Measurements from ENCODE around the gene LRRC27. TPM values are rescaled to one million over a fixed set of nuclear protein-coding genes. Genes with fewer than 3 reads are reported as not detected.
A peak's percentile ranks its signal among the peaks of the same experiment; 100 is the strongest.

LRRC27 gene
- total and polyA plus RNA-seq, 2 of the 4 experiments (the other 2 are of a cell fraction), result 3.8 to 5.3 TPM

GRCh38 chr10:132319853-132320653 lies 11.9 kb upstream of the LRRC27 start:
- H4K8ac ChIP-seq (ENCODE audit: low read depth in 2 of 2, low read length in 2 of 2), result peak overlapping the region; percentile 59 to 63; a peak in 3 of 4 replicates
- H3K27ac ChIP-seq (ENCODE audit: insufficient read depth, low read length), result peak overlapping the region; percentile 87
- peak overlapping the region; percentile 84 for H4K5ac ChIP-seq (ENCODE audit: low read depth, low read length)
- H3K56ac ChIP-seq (ENCODE audit: extremely low read depth, insufficient read depth, low read length), result no peak overlapping the region
- peaks cover 0 to 33% of the 10 kb centered on the region in 2 experiments; a peak in 3 of 4 replicates for H3K79me1 ChIP-seq (ENCODE audit: low read depth in 1 of 2, low read length in 2 of 2)
- WGBS, 2 experiments (ENCODE audit: extremely low coverage in 2 of 2, insufficient read length in 1 of 2), result 46% methylated on average over 3 of the region's 15 CpGs; no CpG with 5 or more reads in 1 of the 2 experiments
- intact Hi-C loops (cut with micrococcal nuclease), result no loop called here
- H2AK9ac ChIP-seq (replicated peaks; ENCODE audit: low read depth, low read length, poor library complexity), result peak overlapping the region; percentile 21
- peak overlapping the region; percentile 86 for H2BK120ac ChIP-seq (ENCODE audit: low read depth, low read length)
- ChIA-PET CTCF (interaction anchor here (0.6 to 0.7 kb wide), 2 partner anchors 78 to 89 kb away, joined by 3 to 4 read pairs; no protein-coding TSS in a partner anchor), POLR2A (ENCODE audit: unreplicated experiment) (no interaction called here)
- H3K9me1 ChIP-seq (ENCODE audit: insufficient read depth, low read length), result peaks cover 21% of the 10 kb centered on the region
- dilution Hi-C loops (cut with HindIII; ENCODE audit: low sequenced_read_pairs, unreplicated experiment), result no loop called here
- no TSS peak for BruUV-seq (replicated peaks)
- peak overlapping the region; percentile 66 for H3K18ac ChIP-seq (ENCODE audit: low read depth, low read length)
- peaks cover 15% of the 10 kb centered on the region for H3K4me1 ChIP-seq (ENCODE audit: control insufficient read depth, insufficient read depth, low read length)
- peak overlapping the region; percentile 67 for H3K14ac ChIP-seq (replicated peaks; ENCODE audit: low read depth, low read length)
- H2BK15ac ChIP-seq (ENCODE audit: low read depth, low read length), result peak overlapping the region; percentile 11; the same call in 1 of the 3 replicates
- peak overlapping the region; percentile 97; the same call in 1 of the 2 replicates for H2AK5ac ChIP-seq (ENCODE audit: low read depth, low read length)
- peak overlapping the region; percentile 46 for H2AFZ ChIP-seq (replicated peaks; ENCODE audit: low read length, poor library complexity)
- H4K91ac ChIP-seq (ENCODE audit: insufficient read depth, low read depth, low read length), result peak overlapping the region; percentile 74
- no peaks in the 10 kb centered on the region for H4K20me1 ChIP-seq (ENCODE audit: insufficient read depth, low read length)
- H3K9ac ChIP-seq (ENCODE audit: low read depth, low read length), result peak overlapping the region; percentile 12; the same call in 1 of the 2 replicates
- H3K4me2 ChIP-seq (ENCODE audit: low read depth, low read length), result peak overlapping the region; percentile 50
- peak overlapping the region; percentile 89 for H3K4ac ChIP-seq (ENCODE audit: low read depth, low read length)
- DNase-seq, result peak; percentile 92
- peak overlapping the region; percentile 7; the same call in 1 of the 2 replicates for H3K23ac ChIP-seq (ENCODE audit: low read depth, low read length)
- peak overlapping the region; percentile 82 for H2BK5ac ChIP-seq (ENCODE audit: low read depth, low read length, poor library complexity, severe bottlenecking)
- H3K27me3 ChIP-seq (ENCODE audit: control insufficient read depth, insufficient read depth, low read length), result no peaks in the 10 kb centered on the region
- peak; percentile 90 for ATAC-seq (ENCODE audit: low read depth)
- peak overlapping the region; percentile 85 for H2BK20ac ChIP-seq (ENCODE audit: low read depth, low read length)
- no peaks in the 10 kb centered on the region for H3K9me3 ChIP-seq (ENCODE audit: control insufficient read depth, insufficient read depth, low read length)
- in situ Hi-C loops (cut with MboI; ENCODE audit: low sequenced_read_pairs), result no loop called here
- H3K36me3 ChIP-seq (ENCODE audit: control insufficient read depth, insufficient read depth, low read length), result peaks cover 4% of the 10 kb centered on the region; the same call in 1 of the 2 replicates
- no peak overlapping the region for H3K4me3 ChIP-seq (ENCODE audit: insufficient read depth, low read depth, low read length)
- TF ChIP-seq BHLHE40 (IDR thresholded peaks at IDR 0.05; ENCODE audit: low read depth, low read length) (peak; percentile 86), MAFK (IDR thresholded peaks at IDR 0.05; ENCODE audit: low read depth, low read length) (peak; percentile 87), USF2 (IDR thresholded peaks at IDR 0.05; ENCODE audit: low read depth, low read length) (no peak), RCOR1 (IDR thresholded peaks at IDR 0.05; ENCODE audit: insufficient replicate concordance, low read length) (no peak), RAD21 (IDR thresholded peaks at IDR 0.05; ENCODE audit: low read length) (no peak), SMC3 (IDR thresholded peaks at IDR 0.05; ENCODE audit: low read depth, low read length) (no peak), RFX5 (IDR thresholded peaks at IDR 0.05; ENCODE audit: low read depth, low read length) (no peak), MXI1 (IDR thresholded peaks at IDR 0.05; ENCODE audit: borderline replicate concordance, low read depth, low read length) (no peak), CEBPB (IDR thresholded peaks at IDR 0.05; ENCODE audit: low read depth, low read length) (peak; percentile 96), FOS (IDR thresholded peaks at IDR 0.05; ENCODE audit: low read depth, low read length) (peak; percentile 96), POLR2A (IDR thresholded peaks at IDR 0.05; ENCODE audit: low read depth, low read length) (no peak), CTCF (conservative IDR thresholded peaks at IDR 0.05; ENCODE audit: low read depth, low read length) (no peak), CHD1 (IDR thresholded peaks at IDR 0.05; ENCODE audit: low read depth, low read length) (no peak), ELK1 (IDR thresholded peaks at IDR 0.05; ENCODE audit: borderline replicate concordance, low read depth, low read length) (no peak)
